OCI-LY7 (cell line): ENCODE data around the gene RPS6KA2. TPM values are rescaled to one million over a fixed set of nuclear protein-coding genes. Genes with fewer than 3 reads are reported as not detected.

ENCODE experiments used
- BruUV-seq: library from RNA; stranded (reverse); fragments of 400-500 nt; replicated peaks from 2 replicates; lab custom pipeline; 2021; lab: Mats Ljungman, UMichigan
- CTCF ChIA-PET: fragments of 300-600 bp; sonication (Branson Sonifier 250); formaldehyde crosslinking; loops from one replicate; lab custom pipeline; 2022; ENCODE audit warnings: antibody characterized with exemption; ENCODE audit not compliant: unreplicated experiment; lab: Charles Lee
- POLR2A ChIA-PET: fragments of 300-600 bp; sonication (Branson Sonifier 250); formaldehyde crosslinking; loops from one replicate; lab custom pipeline; 2022; ENCODE audit warnings: antibody characterized with exemption; lab: Charles Lee
- DNase-seq: peaks from one replicate; pipeline ENCODE4 v3.0.0-alpha.2; 2015; ENCODE audit warnings: low spot score
- H2AFZ ChIP-seq: fragments of 200-600 bp; sonication (generic), shearing (Covaris generic); 2 replicates; pipeline ENCODE4 v1.6.1; 2014; ENCODE audit warnings: mild to moderate bottlenecking, antibody characterized with exemption, low read length, moderate library complexity
- H3K27ac ChIP-seq: fragments of 200-600 bp; sonication (generic); 2 replicates; pipeline ENCODE4 v1.5.1; 2014; ENCODE audit warnings: mixed run types, low read depth, mild to moderate bottlenecking, moderate library complexity, low read length, inconsistent platforms; ENCODE audit not compliant: poor library complexity, severe bottlenecking
- H3K36me3 ChIP-seq: fragments of 200-600 bp; sonication (generic); 2 replicates; pipeline ENCODE4 v1.6.1; 2014; ENCODE audit warnings: mild to moderate bottlenecking, antibody characterized with exemption, low read length, moderate library complexity, mixed read lengths; ENCODE audit not compliant: insufficient read depth
- H3K4me1 ChIP-seq: fragments of 200-600 bp; sonication (generic); 2 replicates; pipeline ENCODE4 v1.5.1; 2014; ENCODE audit warnings: mild to moderate bottlenecking, low read length; ENCODE audit not compliant: insufficient read depth, poor library complexity, severe bottlenecking
- H3K4me2 ChIP-seq: fragments of 200-600 bp; sonication (generic); 2 replicates; pipeline ENCODE4 v1.6.1; 2014; ENCODE audit warnings: mild to moderate bottlenecking, low read length
- H3K4me3 ChIP-seq: fragments of 200-600 bp; sonication (generic); 2 replicates; pipeline ENCODE4 v1.5.1; 2014; ENCODE audit warnings: mild to moderate bottlenecking, low read depth, low read length; ENCODE audit not compliant: poor library complexity, severe bottlenecking
- H3K79me2 ChIP-seq: fragments of 200-600 bp; sonication (generic); 2 replicates; pipeline ENCODE4 v1.6.1; 2016; ENCODE audit warnings: low read depth, mild to moderate bottlenecking, low read length, moderate library complexity, mixed read lengths; ENCODE audit not compliant: insufficient read depth
- H3K9me2 ChIP-seq: fragments of 200-600 bp; sonication (generic); 2 replicates; pipeline ENCODE4 v1.6.1; 2016; ENCODE audit warnings: mild to moderate bottlenecking, low read length, mixed read lengths; ENCODE audit not compliant: insufficient read depth
- H3K9me3 ChIP-seq: fragments of 200-600 bp; sonication (generic); 2 replicates; pipeline ENCODE4 v1.6.1; 2014; ENCODE audit warnings: mild to moderate bottlenecking, mixed run types, low read length, mixed read lengths
- H4K20me1 ChIP-seq: fragments of 200-600 bp; sonication (generic); 2 replicates; pipeline ENCODE4 v1.6.1; 2014; ENCODE audit warnings: mild to moderate bottlenecking, antibody characterized with exemption, low read length, moderate library complexity, mixed read lengths; ENCODE audit not compliant: insufficient read depth
- EZH2phosphoT487 ChIP-seq: fragments of 200-600 bp; sonication (generic); IDR thresholded peaks from 2 replicates; pipeline ENCODE4 v1.6.1; 2018; ENCODE audit warnings: low read depth, borderline replicate concordance, mild to moderate bottlenecking, mixed run types, antibody characterized with exemption, low read length, moderate library complexity, mixed read lengths
- intact Hi-C: fragments of 100-400 bp; cut with micrococcal nuclease; formaldehyde crosslinking; loops from one replicate; pipeline ENCODE4 v1.10.0; 2022; ENCODE audit not compliant: unreplicated experiment
- total RNA-seq, 2 experiments: library from RNA; depleted of rRNA in 1 of 2; stranded (reverse); fragments of >200 nt in 1 of 2; shearing (Covaris generic) in 1 of 2; gene quantifications; 2 replicates each; pipeline ENCODE4 v1.2.3, GENCODE V29; 2014 to 2022
- TF ChIP-seq, protein P1 (sequence below): fragments of 200-600 bp; sonication (generic); conservative IDR thresholded peaks from 2 replicates; pipeline ENCODE4 v1.5.1; 2014; ENCODE audit warnings: mild to moderate bottlenecking, antibody characterized with exemption, low read length, moderate library complexity, mixed read lengths

Gene RPS6KA2
- total RNA-seq, 2 experiments from 2014 or later = 0.69 to 1.9 TPM

DNA sequence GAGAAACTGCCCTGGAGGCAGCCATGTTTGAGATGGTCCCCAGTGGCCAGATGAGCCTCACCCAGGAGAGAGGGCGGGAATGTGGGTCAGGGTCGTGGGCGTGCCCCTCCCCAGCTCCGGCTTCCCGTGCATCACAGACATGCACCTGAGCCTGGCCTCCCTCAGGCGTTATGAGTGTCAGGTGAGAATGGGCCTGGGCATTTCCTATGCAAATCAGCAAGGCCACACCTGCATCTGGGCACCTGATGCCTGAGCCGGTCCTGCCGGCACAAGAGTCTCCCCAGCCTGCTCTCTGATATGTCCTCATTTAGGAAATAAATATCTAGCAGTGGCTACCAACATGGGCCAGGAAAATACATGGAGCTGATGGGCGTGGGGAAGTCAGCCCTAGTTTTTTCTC is 123.0 kb downstream of the RPS6KA2 start:
- H3K4me1 ChIP-seq = no peaks in the 10 kb centered on the region
- H3K79me2 ChIP-seq = no peaks in the 10 kb centered on the region
- no peak for DNase-seq
- H3K36me3 ChIP-seq = no peaks in the 10 kb centered on the region
- TF ChIP-seq, protein P1, sequence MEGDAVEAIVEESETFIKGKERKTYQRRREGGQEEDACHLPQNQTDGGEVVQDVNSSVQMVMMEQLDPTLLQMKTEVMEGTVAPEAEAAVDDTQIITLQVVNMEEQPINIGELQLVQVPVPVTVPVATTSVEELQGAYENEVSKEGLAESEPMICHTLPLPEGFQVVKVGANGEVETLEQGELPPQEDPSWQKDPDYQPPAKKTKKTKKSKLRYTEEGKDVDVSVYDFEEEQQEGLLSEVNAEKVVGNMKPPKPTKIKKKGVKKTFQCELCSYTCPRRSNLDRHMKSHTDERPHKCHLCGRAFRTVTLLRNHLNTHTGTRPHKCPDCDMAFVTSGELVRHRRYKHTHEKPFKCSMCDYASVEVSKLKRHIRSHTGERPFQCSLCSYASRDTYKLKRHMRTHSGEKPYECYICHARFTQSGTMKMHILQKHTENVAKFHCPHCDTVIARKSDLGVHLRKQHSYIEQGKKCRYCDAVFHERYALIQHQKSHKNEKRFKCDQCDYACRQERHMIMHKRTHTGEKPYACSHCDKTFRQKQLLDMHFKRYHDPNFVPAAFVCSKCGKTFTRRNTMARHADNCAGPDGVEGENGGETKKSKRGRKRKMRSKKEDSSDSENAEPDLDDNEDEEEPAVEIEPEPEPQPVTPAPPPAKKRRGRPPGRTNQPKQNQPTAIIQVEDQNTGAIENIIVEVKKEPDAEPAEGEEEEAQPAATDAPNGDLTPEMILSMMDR = no peak
- no peak for TF ChIP-seq EZH2phosphoT487
- H3K9me2 ChIP-seq = no peaks in the 10 kb centered on the region
- H3K4me3 ChIP-seq = no peak overlapping the region
- H2AFZ ChIP-seq = no peak overlapping the region
- CTCF ChIA-PET = no interaction called here
- intact Hi-C loops = no loop called here
- POLR2A ChIA-PET = no interaction called here
- H3K27ac ChIP-seq = no peak overlapping the region
- BruUV-seq = no TSS peak
- no peaks in the 10 kb centered on the region for H3K9me3 ChIP-seq
- H3K4me2 ChIP-seq = no peak overlapping the region
- H4K20me1 ChIP-seq = no peaks in the 10 kb centered on the region

DNA sequence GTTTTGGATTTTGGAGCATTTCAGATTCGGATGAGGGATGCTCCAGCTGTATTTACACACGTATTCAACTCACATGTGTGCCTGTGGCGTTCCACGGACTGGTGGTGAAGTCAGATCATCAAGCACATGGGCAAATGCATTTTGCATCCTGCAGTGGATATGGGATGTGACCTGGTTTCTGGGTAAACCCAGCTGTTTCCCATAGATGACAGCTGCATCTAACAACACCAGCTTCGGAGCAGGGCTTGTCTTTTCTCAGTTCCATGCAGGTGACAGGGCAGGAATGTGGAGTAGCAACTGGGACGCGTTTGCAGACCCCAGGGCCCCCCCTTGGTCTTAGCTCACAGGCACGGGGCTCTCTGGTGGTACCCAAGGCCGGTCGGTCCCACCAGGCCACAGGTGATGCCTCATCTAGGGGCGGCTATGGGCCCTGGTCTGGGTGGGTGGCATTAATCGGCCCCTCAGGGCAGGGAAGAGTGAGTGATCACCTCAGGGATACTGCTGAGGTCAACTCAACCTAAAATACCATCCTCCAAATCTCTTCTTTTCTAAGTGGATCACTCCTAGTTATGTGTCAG is 123.8 kb downstream of the RPS6KA2 start:
- no peaks in the 10 kb centered on the region for H3K79me2 ChIP-seq
- no peak overlapping the region for H3K27ac ChIP-seq
- TF ChIP-seq EZH2phosphoT487 = no peak
- TF ChIP-seq, protein P1 = no peak
- H2AFZ ChIP-seq = no peak overlapping the region
- no peaks in the 10 kb centered on the region for H3K9me3 ChIP-seq
- BruUV-seq = no TSS peak
- intact Hi-C loops = no loop called here
- DNase-seq = no peak
- no peaks in the 10 kb centered on the region for H3K4me1 ChIP-seq
- no peaks in the 10 kb centered on the region for H3K9me2 ChIP-seq
- CTCF ChIA-PET = no interaction called here
- no peaks in the 10 kb centered on the region for H4K20me1 ChIP-seq
- POLR2A ChIA-PET = no interaction called here
- H3K4me3 ChIP-seq = no peak overlapping the region
- no peak overlapping the region for H3K4me2 ChIP-seq
- H3K36me3 ChIP-seq = no peaks in the 10 kb centered on the region

DNA sequence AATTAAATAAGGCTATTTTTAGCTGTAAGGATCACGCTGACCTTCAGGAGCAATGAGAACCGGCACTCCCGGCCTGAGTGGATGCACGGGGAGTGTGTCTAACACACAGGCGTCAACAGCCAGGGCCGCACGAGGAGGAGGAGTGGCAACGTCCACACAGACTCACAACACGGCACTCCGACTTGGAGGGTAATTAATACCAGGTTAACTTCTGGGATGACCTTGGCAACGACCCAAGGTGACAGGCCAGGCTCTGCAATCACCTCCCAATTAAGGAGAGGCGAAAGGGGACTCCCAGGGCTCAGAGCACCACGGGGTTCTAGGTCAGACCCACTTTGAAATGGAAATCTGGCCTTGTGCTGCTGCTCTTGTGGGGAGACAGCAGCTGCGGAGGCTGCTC is 124.6 kb downstream of the RPS6KA2 start:
- H4K20me1 ChIP-seq = no peaks in the 10 kb centered on the region

More for the DNA sequence above, 124.6 kb downstream of the RPS6KA2 start:
- DNase-seq = no peak
- no peak overlapping the region for H3K4me3 ChIP-seq
- no peaks in the 10 kb centered on the region for H3K9me3 ChIP-seq
- H3K4me1 ChIP-seq = no peaks in the 10 kb centered on the region
- TF ChIP-seq, protein P1 = no peak
- TF ChIP-seq EZH2phosphoT487 = no peak
- POLR2A ChIA-PET = no interaction called here
- intact Hi-C loops = no loop called here
- H2AFZ ChIP-seq = no peak overlapping the region
- no peaks in the 10 kb centered on the region for H3K9me2 ChIP-seq
- H3K4me2 ChIP-seq = no peak overlapping the region
- H3K27ac ChIP-seq = no peak overlapping the region
- H3K36me3 ChIP-seq = no peaks in the 10 kb centered on the region
- CTCF ChIA-PET = no interaction called here
- H3K79me2 ChIP-seq = no peaks in the 10 kb centered on the region
- no TSS peak for BruUV-seq
